Brain microvascular endothelial cell (primary cell): Measurements from ENCODE around the gene RNF167.
"Not testable (repeated sequence)": the region's sequence is repeated elsewhere in the genome, so short reads cannot be mapped to it uniquely, and the experiment has no call there.

Experiments
- DNase-seq: peaks from one replicate; pipeline ENCODE4 v3.0.0-alpha.2; 2020
- H3K27ac ChIP-seq: fragments of 250-450 bp; sonication (Bioruptor Pico); 2 replicates; pipeline ENCODE4 v1.5.1; 2020; ENCODE audit warnings: mild to moderate bottlenecking, moderate library complexity
- H3K27me3 ChIP-seq: fragments of 250-450 bp; sonication (Bioruptor Pico); replicated peaks from 2 replicates; pipeline ENCODE4 v1.5.1; 2020; ENCODE audit warnings: mild to moderate bottlenecking
- H3K36me3 ChIP-seq: fragments of 250-450 bp; sonication (Bioruptor Pico); replicated peaks from 2 replicates; pipeline ENCODE4 v1.5.1; 2020; ENCODE audit warnings: mild to moderate bottlenecking
- H3K4me3 ChIP-seq: 2 replicates; pipeline ENCODE4 v1.5.1; 2011; ENCODE audit warnings: low read depth, mild to moderate bottlenecking, control low read depth, low read length, moderate library complexity
- CTCF ChIP-seq: IDR thresholded peaks from 2 replicates; pipeline ENCODE4 v1.5.1; 2011; ENCODE audit warnings: low read depth, mild to moderate bottlenecking, moderate library complexity, low read length, control low read depth, inconsistent platforms; ENCODE audit errors: missing control alignments
- in situ Hi-C: cut with HindIII; loops from 2 replicates; pipeline ENCODE4 v1.10.0; 2017; ENCODE audit warnings: low sequenced_read_pairs, low pct_ligation_motif_present

Gene RNF167

GRCh38 chr17:4901648-4902344, 38.3 kb upstream of the RNF167 start:
- Histone ChIP-seq H3K4me3 (no peak overlapping the region), H3K36me3 (no peaks in the 10 kb centered on the region), H3K27me3 (no peaks in the 10 kb centered on the region), H3K27ac (no peak overlapping the region)
- DNase-seq, result peak; percentile 22
- in situ Hi-C loops, result no loop called here
- no peak for TF ChIP-seq CTCF

GRCh38 chr17:4902540-4902939, 37.5 kb upstream of the RNF167 start:
- no peak overlapping the region for H3K27ac ChIP-seq
- no peaks in the 10 kb centered on the region for H3K36me3 ChIP-seq
- no peak overlapping the region for H3K4me3 ChIP-seq
- no peaks in the 10 kb centered on the region for H3K27me3 ChIP-seq
- no peak for TF ChIP-seq CTCF
- DNase-seq, result no peak
- in situ Hi-C loops, result no loop called here

- peak; percentile 86 for TF ChIP-seq CTCF
- Histone ChIP-seq H3K27me3 (no peaks in the 10 kb centered on the region), H3K4me3 (no peak within 1 kb of the TSS), H3K27ac (no peak within 1 kb of the TSS), H3K36me3 (no peaks in the 10 kb centered on the region)
- peak; percentile 76 for DNase-seq
- in situ Hi-C loops, result no loop called here
Measured at GRCh38 chr17:4903051-4903818, 36.8 kb upstream of the RNF167 start, which contains the start of gene CHRNE. Gene CHRNE, minus strand, starts transcription at chr17:4903098. Its CDS starts 35 bp downstream, at chr17:4903063.

GRCh38 chr17:4906642-4907041, 33.4 kb upstream of the RNF167 start:
- H3K27ac ChIP-seq, in situ Hi-C loops, DNase-seq, H3K27me3 ChIP-seq, H3K4me3 ChIP-seq, H3K36me3 ChIP-seq: not testable (repeated sequence)

GRCh38 chr17:4908301-4908700, 31.8 kb upstream of the RNF167 start:
- no peak for DNase-seq
- Histone ChIP-seq H3K36me3 (no peaks in the 10 kb centered on the region), H3K27me3 (no peaks in the 10 kb centered on the region), H3K4me3 (no peak overlapping the region), H3K27ac (no peak overlapping the region)
- TF ChIP-seq CTCF, result no peak
- in situ Hi-C loops, result no loop called here

- no peak overlapping the region for H3K27ac ChIP-seq
- H3K36me3 ChIP-seq, result no peaks in the 10 kb centered on the region
- TF ChIP-seq CTCF, result peak; percentile 92
- H3K27me3 ChIP-seq, result no peaks in the 10 kb centered on the region
- DNase-seq, result peak; percentile 89
- H3K4me3 ChIP-seq, result no peak overlapping the region
- in situ Hi-C loops, result no loop called here
Measured at GRCh38 chr17:4908711-4909496, 31.2 kb upstream of the RNF167 start.
